Osteoblast (primary cell): ENCODE measurements around the gene XAB2. TPM values are rescaled to one million over a fixed set of nuclear protein-coding genes. Genes with fewer than 3 reads are reported as not detected.

ENCODE experiments used
- DNase-seq: peaks from one replicate; pipeline ENCODE4 v3.0.0; 2011; ENCODE audit warnings: low spot score, mixed read lengths; ENCODE audit not compliant: insufficient read length; ENCODE audit errors: missing footprints
- H2AFZ ChIP-seq: 2 replicates; pipeline ENCODE4 v1.6.0; 2011; ENCODE audit warnings: mild to moderate bottlenecking, low read length
- H3K27ac ChIP-seq: 2 replicates; pipeline ENCODE4 v1.5.1; 2011; ENCODE audit warnings: mild to moderate bottlenecking, low read depth, low read length, moderate library complexity
- H3K27me3 ChIP-seq: 2 replicates; pipeline ENCODE4 v1.6.0; 2012; ENCODE audit warnings: mild to moderate bottlenecking, control low read depth, inconsistent platforms, low read length, moderate library complexity; ENCODE audit not compliant: insufficient read depth
- H3K36me3 ChIP-seq: 2 replicates; pipeline ENCODE4 v1.5.1; 2011; ENCODE audit warnings: mild to moderate bottlenecking, low read length, control low read depth, moderate library complexity; ENCODE audit not compliant: insufficient read depth
- H3K4me1 ChIP-seq: 2 replicates; pipeline ENCODE4 v1.5.1; 2011; ENCODE audit warnings: mild to moderate bottlenecking, low read length, control low read depth, moderate library complexity; ENCODE audit not compliant: insufficient read depth
- H3K4me2 ChIP-seq: 2 replicates; pipeline ENCODE4 v1.6.0; 2011; ENCODE audit warnings: mild to moderate bottlenecking, low read length; ENCODE audit not compliant: insufficient read depth
- H3K4me3 ChIP-seq: fragments of 200-600 bp; sonication (generic); 3 replicates; pipeline ENCODE4 v1.5.1; 2012; ENCODE audit warnings: mild to moderate bottlenecking, low read length, inconsistent platforms; ENCODE audit not compliant: insufficient read depth
- H3K79me2 ChIP-seq: 2 replicates; pipeline ENCODE4 v1.6.0; 2012; ENCODE audit warnings: mild to moderate bottlenecking, low read length, control low read depth, inconsistent platforms; ENCODE audit not compliant: insufficient read depth
- H3K9me3 ChIP-seq: 2 replicates; pipeline ENCODE4 v1.5.1; 2011; ENCODE audit warnings: low read depth, low read length, control low read depth
- H4K20me1 ChIP-seq: 2 replicates; pipeline ENCODE4 v1.6.0; 2012; ENCODE audit warnings: mild to moderate bottlenecking, low read length, control low read depth; ENCODE audit not compliant: insufficient read depth
- total RNA-seq: library from RNA; depleted of rRNA; stranded (reverse); fragments of >200 nt; gene quantifications from 2 replicates; pipeline ENCODE4 v1.2.3, GENCODE V29; 2012
- TF ChIP-seq, protein P1 (sequence below): IDR thresholded peaks from 2 replicates; pipeline ENCODE4 v1.5.1; 2011; ENCODE audit warnings: mild to moderate bottlenecking, low read depth, low read length, moderate library complexity; ENCODE audit errors: extremely low read depth

Gene XAB2
- total RNA-seq, 1 donor = 40.5 TPM

DNA sequence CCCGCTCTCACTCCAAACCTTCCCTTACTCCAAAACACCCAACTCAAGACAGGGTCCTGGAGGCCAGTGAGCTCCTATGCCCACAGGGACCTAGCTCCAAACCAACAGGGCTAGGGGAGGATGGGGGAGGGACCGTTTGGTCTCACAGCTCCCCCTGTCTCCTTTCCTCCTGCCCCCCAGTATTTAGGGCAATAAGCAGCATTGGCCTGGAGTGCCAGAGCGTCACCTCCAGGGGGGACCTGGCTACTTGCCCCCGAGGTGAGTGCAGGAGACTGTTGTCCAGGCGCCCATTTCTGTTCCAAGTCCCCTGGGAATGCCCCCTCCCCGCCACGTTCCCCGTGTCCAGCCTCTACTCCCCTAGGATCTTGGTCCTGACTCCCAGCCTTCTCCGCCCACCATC is 40.3 kb upstream of the XAB2 start:
- no peaks in the 10 kb centered on the region for H3K79me2 ChIP-seq
- H3K9me3 ChIP-seq = no peaks in the 10 kb centered on the region
- TF ChIP-seq, protein P1, sequence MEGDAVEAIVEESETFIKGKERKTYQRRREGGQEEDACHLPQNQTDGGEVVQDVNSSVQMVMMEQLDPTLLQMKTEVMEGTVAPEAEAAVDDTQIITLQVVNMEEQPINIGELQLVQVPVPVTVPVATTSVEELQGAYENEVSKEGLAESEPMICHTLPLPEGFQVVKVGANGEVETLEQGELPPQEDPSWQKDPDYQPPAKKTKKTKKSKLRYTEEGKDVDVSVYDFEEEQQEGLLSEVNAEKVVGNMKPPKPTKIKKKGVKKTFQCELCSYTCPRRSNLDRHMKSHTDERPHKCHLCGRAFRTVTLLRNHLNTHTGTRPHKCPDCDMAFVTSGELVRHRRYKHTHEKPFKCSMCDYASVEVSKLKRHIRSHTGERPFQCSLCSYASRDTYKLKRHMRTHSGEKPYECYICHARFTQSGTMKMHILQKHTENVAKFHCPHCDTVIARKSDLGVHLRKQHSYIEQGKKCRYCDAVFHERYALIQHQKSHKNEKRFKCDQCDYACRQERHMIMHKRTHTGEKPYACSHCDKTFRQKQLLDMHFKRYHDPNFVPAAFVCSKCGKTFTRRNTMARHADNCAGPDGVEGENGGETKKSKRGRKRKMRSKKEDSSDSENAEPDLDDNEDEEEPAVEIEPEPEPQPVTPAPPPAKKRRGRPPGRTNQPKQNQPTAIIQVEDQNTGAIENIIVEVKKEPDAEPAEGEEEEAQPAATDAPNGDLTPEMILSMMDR = no peak
- no peak overlapping the region for H3K27ac ChIP-seq
- no peak overlapping the region for H3K4me2 ChIP-seq
- H3K36me3 ChIP-seq = no peaks in the 10 kb centered on the region
- H2AFZ ChIP-seq = no peak overlapping the region
- peak; percentile 58 for DNase-seq
- no peaks in the 10 kb centered on the region for H4K20me1 ChIP-seq
- no peak overlapping the region for H3K4me3 ChIP-seq
- no peaks in the 10 kb centered on the region for H3K4me1 ChIP-seq
- no peaks in the 10 kb centered on the region for H3K27me3 ChIP-seq

DNA sequence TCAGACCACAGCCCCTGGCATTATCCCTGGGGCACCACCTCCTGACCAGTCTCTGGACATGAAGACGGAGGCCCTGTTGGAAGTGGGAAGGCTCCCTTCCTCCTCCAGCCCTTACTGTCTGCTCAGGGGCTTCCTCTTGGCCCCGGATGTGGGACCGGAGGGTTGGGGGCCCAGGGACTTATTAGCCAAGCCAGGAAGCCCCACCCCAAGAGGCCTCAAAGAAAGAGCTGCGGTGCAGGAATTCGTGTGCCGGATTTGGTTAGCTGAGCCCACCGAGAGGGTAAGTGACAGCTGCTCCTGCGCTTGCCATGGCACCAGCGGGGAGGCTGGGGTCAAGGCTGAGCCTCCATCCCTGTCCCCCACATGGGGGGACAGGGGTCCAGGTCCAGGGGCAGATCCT is 39.5 kb upstream of the XAB2 start, which contains the start of gene RETN:
TSS of gene RETN (plus strand) at position 208 of the 400 bp plus-strand sequence. CDS start 278 bp downstream, outside the sequence.
- H3K27ac ChIP-seq = no peak within 1 kb of the TSS
- no peak within 1 kb of the TSS for H2AFZ ChIP-seq
- no peaks in the 10 kb centered on the region for H3K9me3 ChIP-seq
- no peaks in the 10 kb centered on the region for H4K20me1 ChIP-seq
- no peak within 1 kb of the TSS for H3K4me3 ChIP-seq
- H3K79me2 ChIP-seq = no peaks in the 10 kb centered on the region
- no peak within 1 kb of the TSS for H3K4me2 ChIP-seq
- no peaks in the 10 kb centered on the region for H3K36me3 ChIP-seq
- H3K4me1 ChIP-seq = no peaks in the 10 kb centered on the region
- no peaks in the 10 kb centered on the region for H3K27me3 ChIP-seq
- TF ChIP-seq, protein P1 = no peak
- peak; percentile 60 for DNase-seq

DNA sequence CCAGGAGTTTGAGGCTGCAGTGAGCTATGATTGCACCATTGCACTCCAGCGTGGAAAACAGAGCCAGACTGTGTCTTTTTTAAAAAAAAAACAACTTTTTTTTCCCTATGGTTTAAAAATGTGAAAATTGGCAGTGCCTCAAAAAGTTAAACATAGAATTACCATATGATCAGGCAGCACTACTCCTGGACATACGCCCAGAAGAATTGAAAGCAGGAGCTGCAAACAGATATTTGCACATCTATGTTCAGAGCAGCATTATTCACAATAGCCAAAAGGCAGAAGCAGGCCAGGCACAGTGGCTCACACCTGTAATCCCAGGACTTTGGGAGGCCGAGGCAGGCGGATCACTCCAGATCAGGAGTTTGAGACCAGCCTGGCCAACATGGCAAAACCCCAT is 35.7 kb upstream of the XAB2 start:
- Histone ChIP-seq H3K79me2 (no peaks in the 10 kb centered on the region), H4K20me1 (no peaks in the 10 kb centered on the region), H3K4me2 (no peak overlapping the region), H3K27ac (no peak overlapping the region), H3K4me3 (no peak overlapping the region), H3K9me3 (no peaks in the 10 kb centered on the region), H3K36me3 (no peaks in the 10 kb centered on the region), H3K4me1 (no peaks in the 10 kb centered on the region), H3K27me3 (no peaks in the 10 kb centered on the region), H2AFZ (no peak overlapping the region)
- TF ChIP-seq, protein P1 = no peak
- DNase-seq = peak; percentile 71

DNA sequence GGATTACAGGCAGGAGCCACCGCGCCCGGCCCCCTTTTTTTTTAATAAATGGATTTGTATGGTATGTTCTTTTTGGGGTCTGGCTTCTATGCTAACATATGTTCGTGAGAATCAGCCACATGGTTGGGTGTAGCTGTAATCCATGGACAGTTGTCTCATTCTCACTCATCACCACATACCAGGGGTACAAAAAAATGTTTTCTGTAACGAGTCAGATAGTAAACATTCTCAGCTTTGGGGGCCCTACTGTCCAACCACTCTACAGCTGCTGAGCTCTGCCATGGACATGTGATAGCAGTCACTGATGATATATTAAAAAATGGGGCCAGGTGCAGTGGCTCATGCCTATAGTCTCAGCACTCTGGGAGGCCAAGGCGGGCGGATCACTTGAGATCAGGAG is 34.4 kb upstream of the XAB2 start:
- no peaks in the 10 kb centered on the region for H4K20me1 ChIP-seq
- peak; percentile 38 for DNase-seq
- no peak overlapping the region for H2AFZ ChIP-seq
- no peaks in the 10 kb centered on the region for H3K27me3 ChIP-seq
- TF ChIP-seq, protein P1 = no peak
- no peak overlapping the region for H3K4me3 ChIP-seq
- no peaks in the 10 kb centered on the region for H3K4me1 ChIP-seq
- no peaks in the 10 kb centered on the region for H3K36me3 ChIP-seq
- H3K27ac ChIP-seq = no peak overlapping the region
- no peaks in the 10 kb centered on the region for H3K9me3 ChIP-seq
- H3K79me2 ChIP-seq = no peaks in the 10 kb centered on the region
- H3K4me2 ChIP-seq = no peak overlapping the region
